HG03354 (cell line): ENCODE data around the gene AMY1C.
A peak's percentile ranks its signal among the peaks of the same experiment; 100 is the strongest.
"Not testable (repeated sequence)": the region's sequence is repeated elsewhere in the genome, so short reads cannot be mapped to it uniquely, and the experiment has no call there.

Experiments
- ATAC-seq: cut with Tn5 transposase; IDR thresholded peaks from one replicate; pipeline ENCODE4 v1.9.1; 2021; ENCODE audit warnings: mild to moderate bottlenecking; ENCODE audit not compliant: unreplicated experiment, poor library complexity, severe bottlenecking

AMY1C gene

DNA sequence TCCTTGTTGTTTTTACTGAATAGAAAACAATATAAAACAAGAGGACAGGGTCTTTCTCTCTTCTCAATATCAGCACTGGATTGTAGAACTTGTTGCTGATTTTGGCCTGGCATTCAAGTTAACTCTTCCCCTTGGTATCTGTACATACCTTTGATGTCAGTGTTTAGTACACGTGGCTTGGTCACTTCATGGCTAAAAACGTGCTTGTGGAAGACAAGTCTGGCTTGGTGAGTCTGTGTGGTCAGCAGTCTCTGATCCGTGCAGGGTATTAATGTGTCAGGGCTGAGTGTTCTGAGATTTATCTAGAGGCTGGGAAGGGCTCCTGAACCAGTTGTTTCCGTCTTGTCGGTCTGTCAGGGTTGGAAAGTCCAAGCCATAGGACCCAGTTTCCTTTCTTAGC is at the start of gene AMY1C:
Gene AMY1C, plus strand, starts transcription at position 301 of the 400 bp plus-strand sequence. CDS start 572 bp downstream, outside the sequence.
- ATAC-seq, result not testable (repeated sequence)

DNA sequence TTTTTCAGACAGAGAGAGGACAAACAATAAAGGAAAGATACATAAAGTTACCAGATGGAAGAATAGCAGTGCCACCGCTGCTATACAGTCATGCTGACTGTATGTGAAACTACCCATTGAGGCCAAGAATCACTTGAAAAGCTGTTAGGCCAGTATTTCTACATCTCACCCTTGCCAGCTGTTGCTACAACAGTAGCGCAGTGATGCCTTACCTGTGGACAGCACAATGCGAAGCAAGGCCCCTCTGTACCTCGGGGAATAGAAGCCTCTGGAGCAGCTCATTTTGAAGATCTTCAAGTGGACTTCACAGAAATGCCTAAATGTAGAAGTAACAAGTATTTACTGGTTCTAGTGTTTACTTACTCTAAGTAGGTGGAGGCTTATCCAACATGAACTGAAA is 49.0 kb upstream of the AMY1C start:
- ATAC-seq, result not testable (repeated sequence)

DNA sequence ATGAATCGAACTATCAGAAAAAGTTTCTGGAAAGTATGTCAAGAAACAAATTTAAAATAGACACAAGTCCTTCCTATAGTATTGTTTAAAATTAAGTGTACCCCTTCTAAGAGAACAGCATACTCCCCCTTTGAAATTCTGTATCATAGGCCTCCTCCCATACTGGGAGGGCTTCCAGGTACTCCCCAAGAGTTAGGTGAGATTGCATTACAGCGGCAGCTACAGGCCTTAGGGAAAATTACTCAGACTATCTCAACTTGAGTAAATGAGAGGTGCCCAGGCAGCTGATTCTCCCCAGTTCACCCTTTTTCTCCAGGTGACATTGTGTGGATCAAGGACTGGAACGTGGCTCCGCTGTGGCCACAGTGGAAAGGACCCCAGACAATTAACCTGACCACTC is 48.4 kb upstream of the AMY1C start:
- ATAC-seq, result not testable (repeated sequence)

DNA sequence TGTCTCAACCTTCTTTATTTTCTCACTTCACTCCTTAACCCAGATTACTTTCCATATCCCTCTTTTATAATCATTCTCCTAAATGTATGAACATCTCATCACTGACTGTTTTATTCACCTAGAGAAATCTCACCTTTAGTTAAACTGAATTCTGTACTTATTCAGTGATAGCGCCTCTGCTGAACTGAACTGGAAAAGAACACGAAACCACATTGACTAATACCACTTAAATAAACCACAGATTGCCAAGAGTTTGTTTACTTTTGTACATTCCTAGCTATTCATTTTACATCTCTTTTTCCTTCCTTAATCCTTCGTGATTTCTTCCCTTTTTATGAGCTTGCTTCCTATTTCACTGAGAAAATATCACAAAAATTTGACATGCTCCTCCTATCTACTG is 42.0 kb upstream of the AMY1C start:
- not testable (repeated sequence) for ATAC-seq

DNA sequence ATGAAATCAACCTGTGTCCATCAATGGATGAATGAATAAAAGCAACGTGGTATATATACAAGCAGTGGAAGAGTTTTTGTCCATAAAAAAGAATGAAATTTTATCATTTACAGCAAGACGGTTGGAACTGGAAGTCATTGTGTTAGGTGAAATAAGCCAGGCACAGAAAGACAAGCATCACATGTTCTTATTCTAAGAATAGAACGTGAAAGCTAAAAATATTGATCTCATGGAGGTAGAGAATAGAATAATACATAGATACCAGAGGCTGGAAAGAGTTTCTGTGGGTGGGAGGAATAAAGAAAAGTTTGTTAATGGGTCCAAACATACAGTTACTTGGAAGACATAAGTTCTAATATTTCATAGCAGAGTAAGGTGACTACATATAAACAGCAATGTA is 39.3 kb upstream of the AMY1C start:
- not testable (repeated sequence) for ATAC-seq

DNA sequence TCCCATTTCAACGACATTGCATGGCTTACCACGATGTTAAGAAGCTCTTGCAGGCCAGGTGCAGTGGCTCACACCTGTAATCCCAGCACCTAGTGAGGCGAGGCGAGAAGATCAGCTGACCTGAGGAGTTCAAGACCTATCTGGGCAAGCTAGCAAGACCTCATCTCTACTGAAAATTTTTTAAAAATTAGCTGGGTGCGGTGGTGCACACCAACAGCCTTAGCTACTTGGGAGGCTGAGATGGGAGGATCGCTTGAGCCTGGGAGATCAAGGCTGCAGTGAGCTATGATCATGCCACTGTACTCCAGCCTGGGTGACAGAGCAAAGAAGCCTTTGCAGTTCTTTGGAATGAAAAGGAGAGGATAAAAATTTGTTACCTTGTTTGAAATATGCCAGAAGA is 32.3 kb upstream of the AMY1C start:
- ATAC-seq, result not testable (repeated sequence)

DNA sequence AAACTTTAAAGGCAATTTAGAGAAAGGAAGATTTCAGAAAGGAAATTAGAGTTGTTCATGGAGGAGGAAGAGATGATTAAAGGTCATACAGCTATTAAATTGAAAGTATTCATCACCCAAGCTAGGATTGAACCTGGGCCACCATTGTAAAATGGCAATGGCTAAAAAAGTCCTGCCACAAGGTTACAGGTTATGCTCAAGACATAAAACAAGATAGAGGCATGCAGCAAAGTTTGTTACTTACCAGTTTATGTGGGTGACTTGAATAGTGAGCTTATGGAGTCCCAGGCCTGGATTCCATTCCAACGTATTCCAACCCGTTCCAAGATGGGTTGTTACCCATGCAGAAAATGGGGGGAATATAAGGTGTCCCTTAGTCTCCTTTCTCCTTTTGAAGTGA is 28.2 kb upstream of the AMY1C start:
- ATAC-seq, result not testable (repeated sequence)

DNA sequence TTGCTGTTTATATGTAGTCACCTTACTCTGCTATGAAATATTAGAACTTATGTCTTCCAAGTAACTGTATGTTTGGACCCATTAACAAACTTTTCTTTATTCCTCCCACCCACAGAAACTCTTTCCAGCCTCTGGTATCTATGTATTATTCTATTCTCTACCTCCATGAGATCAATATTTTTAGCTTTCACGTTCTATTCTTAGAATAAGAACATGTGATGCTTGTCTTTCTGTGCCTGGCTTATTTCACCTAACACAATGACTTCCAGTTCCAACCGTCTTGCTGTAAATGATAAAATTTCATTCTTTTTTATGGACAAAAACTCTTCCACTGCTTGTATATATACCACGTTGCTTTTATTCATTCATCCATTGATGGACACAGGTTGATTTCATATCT is 14.4 kb upstream of the AMY1C start:
- not testable (repeated sequence) for ATAC-seq

DNA sequence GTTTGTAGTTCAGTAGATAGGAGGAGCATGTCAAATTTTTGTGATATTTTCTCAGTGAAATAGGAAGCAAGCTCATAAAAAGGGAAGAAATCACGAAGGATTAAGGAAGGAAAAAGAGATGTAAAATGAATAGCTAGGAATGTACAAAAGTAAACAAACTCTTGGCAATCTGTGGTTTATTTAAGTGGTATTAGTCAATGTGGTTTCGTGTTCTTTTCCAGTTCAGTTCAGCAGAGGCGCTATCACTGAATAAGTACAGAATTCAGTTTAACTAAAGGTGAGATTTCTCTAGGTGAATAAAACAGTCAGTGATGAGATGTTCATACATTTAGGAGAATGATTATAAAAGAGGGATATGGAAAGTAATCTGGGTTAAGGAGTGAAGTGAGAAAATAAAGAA is 11.7 kb upstream of the AMY1C start:
- ATAC-seq, result not testable (repeated sequence)

DNA sequence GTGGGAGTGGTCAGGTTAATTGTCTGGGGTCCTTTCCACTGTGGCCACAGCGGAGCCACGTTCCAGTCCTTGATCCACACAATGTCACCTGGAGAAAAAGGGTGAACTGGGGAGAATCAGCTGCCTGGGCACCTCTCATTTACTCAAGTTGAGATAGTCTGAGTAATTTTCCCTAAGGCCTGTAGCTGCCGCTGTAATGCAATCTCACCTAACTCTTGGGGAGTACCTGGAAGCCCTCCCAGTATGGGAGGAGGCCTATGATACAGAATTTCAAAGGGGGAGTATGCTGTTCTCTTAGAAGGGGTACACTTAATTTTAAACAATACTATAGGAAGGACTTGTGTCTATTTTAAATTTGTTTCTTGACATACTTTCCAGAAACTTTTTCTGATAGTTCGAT is 5.2 kb upstream of the AMY1C start:
- not testable (repeated sequence) for ATAC-seq

DNA sequence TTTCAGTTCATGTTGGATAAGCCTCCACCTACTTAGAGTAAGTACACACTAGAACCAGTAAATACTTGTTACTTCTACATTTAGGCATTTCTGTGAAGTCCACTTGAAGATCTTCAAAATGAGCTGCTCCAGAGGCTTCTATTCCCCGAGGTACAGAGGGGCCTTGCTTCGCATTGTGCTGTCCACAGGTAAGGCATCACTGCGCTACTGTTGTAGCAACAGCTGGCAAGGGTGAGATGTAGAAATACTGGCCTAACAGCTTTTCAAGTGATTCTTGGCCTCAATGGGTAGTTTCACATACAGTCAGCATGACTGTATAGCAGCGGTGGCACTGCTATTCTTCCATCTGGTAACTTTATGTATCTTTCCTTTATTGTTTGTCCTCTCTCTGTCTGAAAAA is 4.7 kb upstream of the AMY1C start:
- ATAC-seq, result not testable (repeated sequence)

DNA sequence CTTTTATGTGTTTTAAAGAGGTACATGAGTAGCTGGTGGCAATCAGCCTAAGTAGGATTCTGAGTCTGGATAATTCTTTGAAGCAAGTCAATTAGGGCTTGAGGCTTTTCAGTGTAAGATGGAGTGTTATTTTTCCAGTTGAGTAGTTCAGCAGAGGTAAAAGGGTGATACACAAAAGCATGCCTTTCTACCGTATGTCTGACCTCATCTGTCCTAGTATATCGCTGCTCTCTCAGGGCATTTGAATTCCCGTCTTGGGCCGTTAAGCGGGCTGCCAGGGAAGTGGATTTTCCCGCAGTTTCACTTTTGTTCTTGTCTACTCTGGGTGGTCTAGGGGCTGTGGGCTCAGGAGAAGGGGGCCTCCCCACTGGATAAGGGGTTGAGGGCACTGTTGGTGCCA is 1.4 kb upstream of the AMY1C start:
- ATAC-seq, result not testable (repeated sequence)

DNA sequence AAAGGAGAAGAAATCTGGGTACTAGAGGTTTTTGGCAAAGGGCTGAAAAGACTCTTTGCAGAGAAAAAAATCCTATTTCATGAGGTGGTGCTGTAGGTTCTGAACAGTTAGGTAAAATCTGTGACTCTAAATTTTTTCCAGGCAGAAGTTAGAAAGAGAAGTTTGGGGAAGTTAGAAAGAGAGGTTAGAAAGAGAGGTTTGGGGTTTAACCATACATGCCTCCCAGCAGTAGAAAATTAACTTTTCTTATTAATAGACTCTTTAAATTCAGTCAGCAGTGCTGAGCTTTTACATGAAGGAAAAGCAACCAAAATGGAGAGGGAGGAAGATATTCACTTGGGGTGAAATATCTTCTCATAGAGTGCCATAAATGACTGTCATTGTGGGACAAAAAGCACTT is 12.2 kb downstream of the AMY1C start:
- ATAC-seq, result no peak

DNA sequence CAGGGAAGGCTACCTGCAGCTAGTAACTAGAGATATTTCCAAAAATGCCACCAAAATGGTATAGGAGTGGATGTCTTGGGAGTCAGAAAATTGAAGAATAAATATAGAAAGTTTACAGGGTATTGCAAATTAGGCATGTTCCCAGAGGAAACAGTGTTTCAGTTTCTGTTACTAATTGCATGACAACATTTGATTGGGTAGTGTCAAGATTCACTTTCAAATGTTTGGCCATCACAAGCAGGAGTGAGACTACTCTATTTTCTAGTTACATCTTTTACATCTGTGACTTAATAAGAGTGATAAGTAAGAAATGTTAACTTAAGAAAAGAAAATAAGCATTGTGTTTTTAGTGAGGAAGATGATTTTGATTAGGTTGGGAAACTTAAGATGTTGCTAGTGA is 30.2 kb downstream of the AMY1C start:
- peak; percentile 39 for ATAC-seq

DNA sequence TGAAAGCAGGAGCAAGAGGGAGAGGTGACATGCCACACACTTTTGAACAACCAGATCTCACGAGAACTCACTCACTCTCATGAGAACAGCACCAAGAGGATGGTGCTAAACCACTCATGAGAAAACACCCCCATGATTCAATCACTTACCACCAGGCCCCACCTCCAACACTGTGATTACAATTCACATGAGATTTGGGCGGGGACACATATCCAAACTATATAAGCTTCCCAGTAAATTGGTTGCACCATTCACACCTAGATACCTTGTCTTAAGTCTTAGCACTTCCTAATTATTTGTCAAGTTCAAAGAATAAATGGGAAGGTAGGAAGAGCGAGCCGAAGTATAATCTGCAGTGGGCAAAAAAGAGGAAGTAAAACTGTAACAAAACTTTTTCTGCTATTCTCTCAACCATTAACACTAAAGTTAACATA is 34.3 kb downstream of the AMY1C start:
- peak; percentile 73 for ATAC-seq

DNA sequence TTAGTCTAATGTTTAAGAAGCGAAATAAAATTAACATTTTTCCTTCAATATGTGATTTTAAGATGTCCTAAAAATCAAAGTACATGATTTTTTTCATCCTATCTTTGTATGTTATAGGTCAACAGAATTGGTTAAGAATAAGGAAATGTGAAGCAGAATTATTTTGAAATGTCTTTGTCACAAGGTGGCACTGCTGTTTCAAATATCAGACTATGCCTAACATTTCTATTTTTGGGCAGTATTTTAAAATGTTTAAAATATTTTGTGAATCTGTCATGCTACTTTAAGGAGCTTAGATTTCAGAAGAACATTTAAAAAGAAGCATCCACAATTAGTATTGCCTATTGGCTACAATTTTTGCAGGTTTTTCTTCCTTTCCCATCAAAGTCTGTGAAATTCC is 38.7 kb downstream of the AMY1C start:
- no peak for ATAC-seq

DNA sequence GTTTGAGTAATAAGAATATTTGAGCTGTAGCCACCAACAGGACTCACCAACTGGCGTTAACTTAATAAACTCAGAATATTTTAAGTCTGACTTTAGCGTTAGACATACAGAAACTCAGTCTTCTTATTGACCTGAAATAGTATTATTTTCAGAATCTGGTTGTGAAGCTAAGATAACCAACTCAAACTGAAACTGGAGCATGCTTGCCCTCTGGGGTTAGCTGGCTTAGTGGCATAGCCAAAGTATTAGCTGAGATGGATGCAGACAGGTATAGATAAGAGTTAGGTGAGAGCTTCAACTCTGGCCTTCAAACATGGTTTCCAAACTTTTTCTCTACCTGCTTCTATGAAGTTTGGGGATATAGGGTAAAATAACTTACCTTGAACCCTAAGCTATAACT is 40.5 kb downstream of the AMY1C start:
- ATAC-seq, result peak; percentile 50
